NCI-H2227 (cell line): Measurements from ENCODE around the gene LMX1B.
A peak's percentile ranks its signal among the peaks of the same experiment; 100 is the strongest.
"Not testable (repeated sequence)": the region's sequence is repeated elsewhere in the genome, so short reads cannot be mapped to it uniquely, and the experiment has no call there.

Source experiments
- DNase-seq: peaks from one replicate; lab custom pipeline; 2025; ENCODE audit not compliant: unreplicated experiment; lab: John Stamatoyannopoulos, UW

The LMX1B gene

GRCh38 chr9:126613651-126614050 lies at the start of gene LMX1B:
LMX1B (plus strand) TSS chr9:126613928; CDS start chr9:126614450, 522 bp downstream.
- DNase-seq = peak; percentile 21

- no peak for DNase-seq
Measured at GRCh38 chr9:126564128-126564527, 49.6 kb upstream of the LMX1B start.

GRCh38 chr9:126564716-126565115 lies 49.0 kb upstream of the LMX1B start:
- no peak for DNase-seq

- DNase-seq = no peak
Measured at GRCh38 chr9:126565336-126566128, 48.2 kb upstream of the LMX1B start.

GRCh38 chr9:126569036-126569435 lies 44.7 kb upstream of the LMX1B start:
- DNase-seq = no peak

- DNase-seq = no peak
Measured at GRCh38 chr9:126578029-126578428, 35.7 kb upstream of the LMX1B start.

GRCh38 chr9:126580319-126580718 lies 33.4 kb upstream of the LMX1B start:
- DNase-seq = not testable (repeated sequence)

- DNase-seq = no peak
Measured at GRCh38 chr9:126581893-126582292, 31.8 kb upstream of the LMX1B start.

- no peak for DNase-seq
Measured at GRCh38 chr9:126582427-126582826, 31.3 kb upstream of the LMX1B start.

- no peak for DNase-seq
Measured at GRCh38 chr9:126583144-126583760, 30.5 kb upstream of the LMX1B start.

- DNase-seq = no peak
Measured at GRCh38 chr9:126584611-126585010, 29.1 kb upstream of the LMX1B start.

- no peak for DNase-seq
Measured at GRCh38 chr9:126586236-126586635, 27.5 kb upstream of the LMX1B start.

- DNase-seq = no peak
Measured at GRCh38 chr9:126587187-126588185, 26.2 kb upstream of the LMX1B start.

- no peak for DNase-seq
Measured at GRCh38 chr9:126588491-126589168, 25.1 kb upstream of the LMX1B start.

GRCh38 chr9:126589349-126589748 lies 24.4 kb upstream of the LMX1B start:
- no peak for DNase-seq

GRCh38 chr9:126591083-126591482 lies 22.6 kb upstream of the LMX1B start:
- no peak for DNase-seq

GRCh38 chr9:126591922-126592321 lies 21.8 kb upstream of the LMX1B start:
- DNase-seq = no peak

- no peak for DNase-seq
Measured at GRCh38 chr9:126592461-126592860, 21.3 kb upstream of the LMX1B start.

- no peak for DNase-seq
Measured at GRCh38 chr9:126595982-126596381, 17.7 kb upstream of the LMX1B start.

- no peak for DNase-seq
Measured at GRCh38 chr9:126599047-126599650, 14.6 kb upstream of the LMX1B start.
